GM19455 (cell line): Measurements from ENCODE around the gene LIX1.
"Not testable (repeated sequence)": the region's sequence is repeated elsewhere in the genome, so short reads cannot be mapped to it uniquely, and the experiment has no call there.

ENCODE experiments used
- ATAC-seq: cut with Tn5 transposase; IDR thresholded peaks from one replicate; pipeline ENCODE4 v1.9.1; 2021; ENCODE audit not compliant: unreplicated experiment

The LIX1 gene

DNA sequence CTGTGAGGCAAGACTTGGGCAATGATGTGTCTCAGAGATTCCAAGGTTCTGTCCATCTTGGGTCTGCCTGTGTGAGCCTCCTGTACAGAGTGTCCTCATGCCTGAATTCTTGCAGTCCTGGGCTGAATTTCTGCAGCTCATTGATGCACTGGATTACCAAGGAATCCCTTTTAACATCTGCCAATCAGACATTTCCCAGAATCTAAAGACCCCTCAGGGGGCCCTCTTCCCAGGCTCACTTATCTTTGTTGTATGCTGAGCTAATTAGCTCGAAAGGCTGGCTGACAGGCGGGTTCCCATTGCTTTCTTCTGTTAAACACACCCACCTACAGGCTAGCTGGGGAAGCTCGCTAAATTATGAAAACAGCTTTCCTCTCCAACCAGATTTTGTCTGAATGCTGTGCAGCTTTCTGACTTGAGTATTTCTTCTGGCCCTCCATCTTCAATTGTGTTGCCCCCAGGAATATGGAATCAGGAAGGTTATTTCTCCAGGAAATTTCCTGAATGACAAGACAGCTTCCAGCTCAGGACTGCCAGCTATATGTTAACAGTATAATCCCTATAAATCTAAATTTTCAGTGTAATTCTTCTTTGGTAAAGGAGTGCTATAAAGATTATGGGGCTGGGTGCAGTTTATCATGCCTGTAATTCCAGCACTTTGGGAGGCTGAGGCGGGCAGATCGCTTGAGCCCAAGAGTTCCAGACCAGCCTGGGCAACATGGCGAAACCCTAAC, at the start of gene LIX1:
TSS of gene LIX1 (minus strand) at position 91 of the 734 bp plus-strand sequence. CDS start at position 56, 35 bp downstream.
- peak; percentile 80 for ATAC-seq

DNA sequence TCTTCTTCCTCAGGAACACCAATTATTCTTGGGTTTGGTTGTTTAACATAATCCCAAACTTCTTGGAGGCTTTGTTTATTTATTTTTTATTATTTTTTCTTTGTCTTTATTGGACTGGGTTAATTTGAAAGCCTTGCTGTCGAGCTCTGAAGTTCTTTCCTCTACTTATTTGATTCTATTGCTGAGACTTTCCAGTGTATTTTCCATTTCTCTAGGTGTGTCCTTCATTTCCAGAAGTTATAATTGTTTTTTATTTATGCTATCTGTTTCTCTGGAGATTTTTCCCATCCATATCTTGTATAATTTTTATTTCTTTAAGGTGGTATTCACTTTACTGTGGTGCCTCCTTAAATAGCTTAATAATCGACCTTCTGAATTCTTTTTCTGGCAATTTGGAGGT, 49.5 kb upstream of the LIX1 start:
- no peak for ATAC-seq

DNA sequence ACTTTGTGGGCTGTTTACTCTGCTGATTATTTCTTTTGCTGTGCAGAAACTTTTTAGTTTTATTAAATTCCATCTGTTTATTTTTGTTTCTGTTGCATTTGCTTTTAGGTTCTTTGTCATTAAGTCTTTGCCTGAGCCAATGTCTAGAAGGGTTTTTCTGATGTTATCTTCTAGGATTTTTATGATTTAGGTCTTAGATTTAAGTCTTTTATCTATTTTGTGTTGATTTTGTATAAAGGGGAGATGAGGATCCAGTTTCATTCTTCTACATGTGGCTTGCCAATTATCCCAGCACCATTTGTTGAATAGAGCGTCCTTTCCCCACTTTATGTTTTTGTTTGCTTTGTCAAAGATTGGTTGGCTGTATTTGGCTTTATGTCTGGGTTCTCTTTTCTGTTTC, 47.1 kb upstream of the LIX1 start:
- ATAC-seq: not testable (repeated sequence)

DNA sequence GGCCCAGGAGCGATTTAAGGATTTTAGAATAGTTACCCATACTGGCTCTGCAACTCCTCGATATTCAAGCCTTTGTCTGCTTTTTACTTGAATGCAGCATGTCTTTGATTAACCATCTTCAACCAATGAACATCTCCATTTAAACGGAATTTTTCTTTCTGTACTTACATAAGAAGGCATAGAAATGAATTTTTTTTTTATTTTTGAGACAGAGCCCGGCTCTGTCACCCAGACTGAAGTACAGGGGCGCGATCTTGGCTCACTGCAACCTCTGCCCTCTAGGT, 41.5 kb upstream of the LIX1 start:
- no peak for ATAC-seq

DNA sequence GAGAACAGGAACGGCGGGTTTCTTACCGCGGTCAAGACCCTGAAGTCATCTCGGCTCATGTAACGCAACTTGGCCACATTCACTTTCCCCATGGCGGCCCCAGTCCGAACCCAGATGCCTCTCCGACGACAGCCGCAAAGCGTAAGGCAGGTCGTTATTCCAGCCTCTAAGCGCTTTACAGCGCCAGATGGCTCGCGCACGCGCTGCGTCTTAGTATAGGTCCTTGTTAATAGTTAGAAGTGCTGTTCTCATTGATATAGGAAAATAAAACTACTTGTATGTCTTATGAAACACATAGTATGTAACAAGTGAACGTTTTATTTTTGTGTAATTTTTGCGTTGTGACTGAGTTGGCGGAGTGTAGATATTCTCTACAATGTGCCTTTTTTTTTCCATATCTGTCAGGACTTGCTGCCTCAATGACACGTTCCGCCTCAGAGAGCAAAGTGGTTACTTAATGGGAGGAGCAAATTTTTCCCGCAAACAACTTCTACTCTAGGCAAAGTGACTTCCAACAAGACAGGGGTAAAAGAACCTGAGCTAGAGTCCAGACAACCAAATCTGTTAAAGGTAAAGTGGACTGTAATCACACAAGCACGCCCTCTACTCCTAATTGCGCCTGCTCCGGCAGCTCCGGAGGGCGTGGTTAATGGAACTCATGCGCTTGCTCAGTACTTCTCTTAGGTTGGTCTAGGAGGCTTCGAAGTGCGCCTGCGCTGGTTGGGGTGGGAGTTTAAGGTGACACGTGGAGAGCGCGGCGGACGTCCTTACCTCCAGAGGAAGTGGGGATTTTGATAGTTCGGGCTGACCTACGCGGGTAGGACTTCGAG, 40.9 kb upstream of the LIX1 start, which contains the start of gene RIOK2:
TSS of gene RIOK2 (minus strand) at position 148 of the 830 bp plus-strand sequence. CDS start at position 92, 56 bp downstream.
- peak; percentile 92 for ATAC-seq

DNA sequence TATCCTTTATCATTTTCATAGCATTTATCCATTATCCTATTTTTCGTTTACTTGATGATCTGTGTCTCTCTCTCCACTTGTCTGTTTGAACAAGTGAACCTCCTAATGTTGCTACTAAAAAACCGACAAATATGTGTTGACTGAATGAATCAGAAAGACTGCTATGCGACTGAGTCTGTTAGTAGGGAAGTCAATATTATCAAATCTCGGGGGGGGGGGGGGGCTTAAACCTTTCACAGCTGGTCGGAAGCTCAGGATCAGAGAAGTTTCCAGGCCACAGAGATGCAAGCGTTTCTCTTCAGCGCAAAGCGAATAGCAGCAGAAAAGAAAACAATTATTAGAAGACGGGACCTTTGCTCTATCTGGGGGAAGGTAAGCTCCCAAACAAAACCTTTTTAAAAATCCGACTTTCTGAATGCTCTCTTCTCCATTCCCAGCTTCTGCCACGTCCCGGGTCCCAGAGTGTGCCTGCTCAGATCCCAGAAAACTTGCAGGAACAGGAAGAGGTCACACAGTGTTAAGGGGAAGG, 40.2 kb upstream of the LIX1 start:
- no peak for ATAC-seq

DNA sequence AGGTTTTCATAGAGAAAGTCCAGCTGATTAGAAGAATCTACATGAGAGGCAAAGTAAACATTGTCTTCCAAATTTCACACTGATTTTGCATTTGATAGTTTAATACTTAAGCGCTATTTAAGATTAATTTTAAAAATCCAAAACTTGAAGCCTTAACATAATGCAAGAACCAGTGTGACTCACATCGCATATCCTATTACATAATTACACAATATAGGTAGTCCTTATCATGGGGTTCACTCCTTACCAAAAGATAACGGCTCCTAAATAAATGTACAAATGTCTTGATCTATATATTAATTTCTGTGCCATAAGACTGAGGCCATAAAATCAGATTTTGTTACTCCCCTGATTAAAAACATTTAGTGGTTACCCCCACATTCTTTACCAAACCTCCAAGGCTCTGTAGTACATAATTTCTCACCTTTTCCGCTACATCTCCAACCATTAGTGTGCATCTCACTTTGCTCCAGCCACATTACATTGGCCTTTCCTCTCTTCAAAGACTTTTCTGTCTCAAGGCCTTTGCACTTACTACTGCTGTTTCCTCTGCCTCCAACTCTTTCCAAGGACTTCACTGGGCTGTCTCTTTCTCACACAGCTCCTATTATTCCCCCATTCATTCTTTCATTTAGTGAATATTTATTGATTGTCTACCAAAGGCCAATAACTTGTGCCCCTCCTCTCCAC, 39.6 kb upstream of the LIX1 start:
- ATAC-seq: no peak

DNA sequence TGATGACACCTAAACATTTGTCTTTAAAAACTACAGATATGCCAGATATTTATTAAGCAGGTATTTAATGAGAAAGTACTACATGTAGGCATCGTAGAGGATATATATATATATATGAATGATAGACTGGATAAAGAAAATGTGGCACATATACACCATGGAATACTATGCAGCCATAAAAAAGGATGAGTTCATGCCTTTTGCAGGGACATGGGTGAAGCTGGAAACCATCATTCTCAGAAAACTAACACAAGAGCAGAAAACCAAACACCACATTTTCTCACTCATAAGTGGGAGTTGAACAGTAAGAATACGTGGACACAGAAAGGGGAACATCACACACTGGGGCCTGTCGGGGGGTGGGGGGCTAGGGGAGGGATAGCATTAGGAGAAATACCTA, 37.0 kb upstream of the LIX1 start:
- ATAC-seq: not testable (repeated sequence)

DNA sequence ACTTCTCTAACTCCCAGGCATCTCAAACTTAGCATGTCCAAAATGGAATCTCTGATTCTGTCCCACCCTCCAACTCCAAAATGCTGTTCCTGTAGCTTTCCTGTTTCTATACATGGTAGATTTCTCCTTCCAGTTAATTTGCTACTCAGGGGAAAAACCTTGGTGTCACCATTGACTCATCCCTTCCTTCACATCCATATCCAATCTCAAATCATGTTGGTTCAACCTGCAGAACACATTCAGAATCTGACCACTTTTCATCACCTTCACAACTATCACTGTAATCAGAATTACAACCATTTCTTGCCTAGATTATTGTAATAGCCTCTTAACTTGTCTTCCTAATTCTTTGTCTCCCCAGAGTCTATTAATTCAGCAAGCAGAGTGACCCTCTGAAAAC, 29.8 kb upstream of the LIX1 start:
- ATAC-seq: no peak

DNA sequence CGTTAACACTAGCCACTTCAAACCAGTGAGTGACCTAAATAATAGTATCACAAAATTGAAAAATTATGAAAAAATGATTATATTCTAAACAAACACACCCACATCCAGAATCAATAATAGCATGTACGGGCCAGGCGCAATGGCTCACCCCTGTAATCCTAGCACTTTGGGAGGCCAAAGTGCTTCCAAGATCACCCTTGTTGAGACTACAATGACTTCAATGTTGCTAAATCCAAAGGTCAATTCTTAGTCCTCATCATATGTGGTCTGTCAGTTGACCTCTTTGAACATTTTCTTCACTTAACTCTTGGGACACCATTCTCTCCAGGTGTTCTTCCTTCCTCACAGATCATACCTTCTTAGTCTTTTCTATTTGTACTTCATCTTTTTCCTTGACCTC, 29.3 kb upstream of the LIX1 start:
- no peak for ATAC-seq

DNA sequence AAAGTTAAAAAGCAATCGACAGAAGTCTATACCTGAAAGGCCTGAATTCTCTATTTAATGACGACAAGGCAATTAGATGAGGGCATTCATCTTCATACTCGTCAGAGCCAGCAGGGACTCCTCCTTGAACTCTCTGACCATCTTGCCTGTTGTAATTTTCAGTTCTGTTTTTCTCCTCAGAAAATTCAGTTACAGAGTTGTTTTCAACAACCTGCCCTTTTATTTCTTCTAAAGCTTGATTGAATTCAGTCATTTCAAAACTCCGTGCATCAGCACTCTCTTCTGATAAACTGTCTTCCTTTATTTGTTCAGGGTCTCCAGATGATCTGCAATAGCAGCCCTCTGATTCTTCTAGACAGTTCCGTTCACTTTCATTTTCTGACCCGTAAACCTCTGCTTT, 25.0 kb upstream of the LIX1 start:
- ATAC-seq: no peak

DNA sequence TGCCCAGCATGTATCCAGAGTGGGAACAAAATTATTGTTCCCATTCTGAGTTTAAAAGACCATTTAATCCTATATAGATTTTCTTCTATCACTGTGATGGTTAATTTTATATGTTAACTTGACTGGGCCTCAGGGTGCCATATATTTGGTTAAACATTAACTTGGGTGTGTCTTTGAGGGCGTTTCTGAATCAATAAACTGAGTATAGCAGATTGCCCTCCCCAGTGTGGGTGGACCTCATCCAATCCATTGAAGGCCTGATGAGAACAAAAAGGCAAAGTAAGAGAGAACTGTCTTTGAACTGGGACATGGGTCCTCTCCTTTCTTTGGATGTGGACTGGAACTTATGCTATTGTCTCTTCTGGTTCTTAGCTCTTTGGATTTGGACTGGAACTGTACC, 23.3 kb upstream of the LIX1 start:
- ATAC-seq: no peak

DNA sequence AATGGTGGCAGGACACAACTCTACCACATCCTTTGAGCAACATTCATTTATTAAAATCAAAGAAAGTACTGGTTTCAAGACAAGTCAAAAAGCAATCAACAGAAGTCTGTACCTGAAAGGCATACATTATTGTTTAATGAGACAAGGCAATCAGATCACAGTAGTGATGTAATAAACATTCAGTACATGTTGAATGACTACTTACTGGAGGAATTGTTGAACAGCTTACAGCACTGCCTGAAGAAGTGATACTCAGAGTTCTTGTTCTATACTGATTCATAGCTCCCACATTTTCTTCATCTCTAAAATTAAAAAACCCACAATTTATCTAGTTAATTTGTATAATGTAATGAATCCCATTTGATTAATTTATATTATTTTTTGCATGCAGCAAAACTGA, 22.4 kb upstream of the LIX1 start:
- no peak for ATAC-seq

DNA sequence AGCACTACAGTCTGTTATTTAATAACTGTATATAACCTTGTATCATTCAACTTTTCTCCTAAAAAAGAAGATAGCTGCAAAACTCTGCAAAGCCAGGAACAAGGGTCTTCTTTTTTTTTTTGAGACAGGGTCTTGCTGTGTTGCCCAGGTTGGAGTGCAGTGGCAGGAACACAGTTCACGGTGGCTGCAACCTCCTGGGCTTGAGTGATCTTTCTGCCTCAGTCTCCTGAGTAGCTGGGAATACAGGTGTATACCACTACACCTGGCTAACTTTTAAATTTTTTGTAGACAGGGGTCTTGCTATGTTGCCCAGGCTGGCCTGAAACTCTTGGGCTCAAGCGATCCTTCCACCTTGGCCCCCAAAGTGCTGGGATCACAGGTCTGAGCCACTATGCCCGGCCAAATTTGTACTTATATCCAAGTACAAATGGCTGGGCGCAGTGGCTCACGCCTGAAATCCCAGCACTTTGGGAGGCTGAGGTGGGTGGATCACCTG, 21.4 kb upstream of the LIX1 start:
- ATAC-seq: no peak

DNA sequence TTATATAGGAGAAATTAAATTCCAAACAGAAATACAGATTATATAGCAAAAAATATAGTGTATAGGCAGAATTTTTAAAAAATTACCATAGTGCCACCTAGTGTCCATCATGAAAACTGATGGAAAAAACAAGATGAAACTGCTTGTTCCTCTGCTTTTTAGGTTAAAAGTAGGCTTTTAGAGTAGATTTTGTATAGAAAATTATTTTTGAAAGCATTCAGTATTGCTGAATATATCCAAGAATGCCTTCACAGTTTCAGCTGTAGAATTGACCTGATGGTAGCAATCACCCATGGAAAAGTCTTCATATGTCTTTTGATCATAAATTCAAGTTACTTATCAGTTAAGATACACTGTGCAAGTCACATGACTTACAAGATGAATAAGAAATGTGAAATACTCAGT, 21.0 kb upstream of the LIX1 start:
- ATAC-seq: no peak

DNA sequence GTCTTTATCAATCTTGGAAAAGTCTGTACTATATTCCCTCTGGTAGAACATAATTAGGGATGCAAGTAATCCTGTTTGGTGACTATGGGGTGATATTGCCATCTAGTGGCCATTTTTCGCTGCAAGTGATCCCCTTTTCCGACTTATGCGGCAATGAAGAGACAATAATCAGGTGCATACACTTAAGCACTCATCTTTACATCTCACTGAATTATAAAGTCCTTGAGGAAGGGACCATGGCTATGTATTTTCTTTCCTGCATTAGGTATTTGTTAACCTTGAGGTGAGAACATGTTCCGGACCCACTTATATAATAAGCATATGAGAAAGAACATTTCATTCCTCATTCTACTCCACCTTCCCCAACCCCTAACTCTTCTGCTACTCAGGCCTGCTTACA, 19.6 kb upstream of the LIX1 start:
- peak; percentile 54 for ATAC-seq

DNA sequence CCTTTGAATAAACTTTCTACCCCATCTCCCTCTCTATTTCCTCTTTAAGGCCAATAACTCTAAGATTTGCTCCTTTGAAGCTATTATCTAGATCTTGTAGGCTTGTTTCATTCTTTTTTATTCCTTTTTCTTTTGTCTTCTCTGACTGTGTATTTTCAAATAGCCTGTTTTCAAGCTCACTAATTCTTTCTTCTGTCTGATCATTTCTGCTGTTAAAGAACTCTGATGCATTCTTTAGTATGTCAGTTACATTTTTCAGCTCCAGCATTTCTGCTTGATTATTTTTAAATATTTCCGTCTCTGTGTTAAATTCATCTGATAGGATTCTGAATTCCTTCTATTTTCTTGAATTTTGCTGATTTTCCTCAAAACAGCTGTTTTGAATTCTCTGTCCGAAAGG, 15.3 kb upstream of the LIX1 start:
- no peak for ATAC-seq

DNA sequence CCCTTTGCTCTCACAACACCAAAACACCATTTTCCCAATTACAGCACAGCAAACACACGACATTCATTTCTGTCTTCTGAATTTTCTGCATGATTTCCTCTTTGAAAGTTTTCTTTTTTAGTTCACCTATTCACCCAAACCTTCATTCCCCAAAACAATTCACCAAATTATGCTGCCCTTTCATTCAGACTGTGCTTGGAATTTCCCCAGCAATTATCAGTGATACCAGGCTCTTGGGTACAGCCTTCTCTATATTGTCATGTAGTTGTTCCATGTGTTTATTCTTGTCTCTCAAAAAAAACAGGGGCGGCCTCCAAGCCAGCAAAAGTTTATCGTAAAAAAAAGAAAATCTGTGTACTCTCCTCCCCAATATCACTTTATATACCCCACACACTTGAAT, 9.0 kb upstream of the LIX1 start:
- ATAC-seq: no peak

DNA sequence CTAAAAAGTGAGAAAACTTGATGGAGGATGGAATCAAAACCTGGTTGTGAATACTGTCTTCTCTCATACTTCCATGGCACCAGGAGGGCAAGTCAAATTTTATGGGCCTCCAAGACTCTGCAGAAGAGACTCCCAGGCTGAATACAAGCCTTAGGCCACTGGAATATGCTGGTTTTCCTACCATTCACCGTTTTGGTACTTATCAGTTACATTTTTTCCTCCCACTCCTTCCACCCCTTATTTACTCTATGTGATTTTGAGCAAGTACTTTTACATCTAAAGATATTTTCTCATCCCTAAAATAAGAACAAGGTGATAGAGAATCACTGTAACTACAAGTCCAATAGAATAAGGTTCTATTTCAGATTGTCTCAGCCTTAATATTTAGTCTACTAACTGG, 8.0 kb upstream of the LIX1 start:
- ATAC-seq: no peak

DNA sequence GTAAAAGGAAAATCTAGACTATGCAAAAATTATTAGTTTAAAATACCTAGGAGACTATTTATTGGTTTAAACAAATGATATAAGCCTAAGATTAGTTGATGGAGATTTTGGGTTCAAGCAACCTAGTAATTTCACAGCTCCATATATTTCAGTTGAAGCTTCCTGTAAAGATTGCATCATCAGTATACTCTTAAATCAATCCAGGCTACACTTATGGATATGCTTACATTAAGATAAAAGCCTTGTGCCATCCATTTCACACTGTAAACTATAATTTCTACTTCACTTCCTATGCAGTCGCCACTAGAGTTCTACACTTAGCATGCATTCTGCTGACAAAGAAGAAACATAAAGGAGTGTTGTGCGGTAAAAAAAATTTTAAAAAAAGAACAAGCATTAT, 7.3 kb upstream of the LIX1 start:
- ATAC-seq: no peak

DNA sequence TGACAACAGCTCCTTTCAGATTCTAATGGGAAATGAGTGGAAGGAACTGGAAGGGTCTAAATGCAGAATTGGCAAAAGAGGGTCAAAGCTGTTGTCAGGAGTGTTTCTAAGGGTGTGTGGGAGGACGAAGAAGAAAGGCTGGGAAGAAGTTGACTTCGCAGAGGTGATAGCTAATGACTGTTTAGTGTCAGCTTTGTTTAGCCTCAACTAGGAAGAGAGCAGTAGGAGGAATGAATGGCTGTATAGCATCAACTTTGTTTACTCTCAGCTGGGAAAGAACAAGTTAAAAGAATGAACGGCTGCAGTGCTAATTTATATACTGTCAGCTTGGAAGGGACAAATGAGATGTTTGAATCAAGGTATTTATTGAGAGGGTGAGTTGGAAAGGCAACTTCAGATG, 5.9 kb upstream of the LIX1 start:
- no peak for ATAC-seq

DNA sequence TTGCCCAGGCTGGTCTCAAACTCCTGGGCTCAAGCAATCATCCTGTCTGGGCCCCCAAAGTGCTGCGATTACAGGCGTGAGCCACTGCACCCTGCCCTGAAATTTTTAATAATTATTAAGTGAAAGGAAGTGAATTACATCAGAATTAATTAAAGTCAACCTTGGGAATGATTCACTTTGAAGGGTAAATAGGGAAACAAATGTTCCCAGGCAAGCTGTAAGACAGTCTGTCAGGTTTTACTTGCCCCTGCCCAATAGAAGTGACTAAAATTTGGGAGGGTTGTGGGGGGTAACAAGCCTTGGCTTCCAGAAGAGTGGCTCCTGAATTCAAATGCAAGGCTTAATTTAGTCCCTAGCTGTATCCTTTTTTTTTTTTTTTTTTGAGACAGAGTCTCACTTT, 1.3 kb upstream of the LIX1 start:
- ATAC-seq: no peak
